Activated CD8-positive, alpha-beta memory T cell treated with anti-CD3 and anti-CD28 coated beads, Interleukin-2, amount 50 U/mL, for 48 hours (primary cell): ENCODE results near the gene CNIH1.

Experiments used
- DNase-seq: peaks from one replicate; pipeline ENCODE4 v3.0.0-alpha.2; 2020

The CNIH1 gene

GRCh38 chr14:54377501-54377900, 63.7 kb downstream of the CNIH1 start:
- no peak for DNase-seq

DNA sequence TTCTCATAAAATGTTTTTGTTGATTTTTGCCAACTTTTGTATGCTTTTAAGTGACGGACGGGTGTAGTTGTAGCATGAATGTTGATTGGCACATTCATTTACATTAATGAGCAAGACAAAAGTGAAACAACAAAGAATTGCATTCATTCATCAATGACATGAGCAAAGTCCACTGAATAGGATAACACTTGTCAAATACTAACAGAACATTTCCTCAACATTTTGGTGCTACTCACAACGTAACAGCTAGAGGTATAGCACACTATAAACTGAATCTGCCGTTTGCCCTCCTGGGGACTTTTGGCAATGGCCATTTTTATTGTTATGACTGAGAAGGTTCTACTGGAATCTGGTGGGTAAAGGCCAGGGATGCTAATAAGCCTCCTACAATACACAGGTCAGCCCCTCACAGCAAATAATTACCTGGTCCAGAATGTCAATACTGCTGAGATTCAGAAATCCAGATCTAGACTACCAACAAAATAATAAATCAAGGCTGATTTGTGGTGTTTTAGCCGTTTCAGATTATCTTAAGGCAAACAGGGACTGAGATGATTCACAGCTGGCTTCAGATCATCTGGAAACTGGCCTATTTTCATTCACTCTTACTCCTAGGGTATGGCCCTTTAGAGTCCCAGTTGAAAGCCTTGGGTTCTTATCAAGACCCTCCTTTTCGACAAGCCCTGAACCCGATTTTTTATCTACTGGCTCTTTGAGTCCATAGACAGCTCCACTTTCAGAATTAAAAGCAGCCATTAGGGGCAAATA, 66.9 kb downstream of the CNIH1 start:
- no peak for DNase-seq
